ENCODE measurements around the gene SPAG17. TPM values are rescaled to one million over a fixed set of nuclear protein-coding genes. Genes with fewer than 3 reads are reported as not detected.

The SPAG17 gene
- total and polyA plus RNA-seq, 2 of the 4 experiments (the other 2 are of a cell fraction) = 0.10 TPM; not detected in 1

- Histone ChIP-seq H4K91ac (ENCODE audit: insufficient read depth, low read depth, low read length) (no peak overlapping the region), H3K18ac (ENCODE audit: low read depth, low read length) (no peak overlapping the region), H4K20me1 (ENCODE audit: insufficient read depth, low read length) (no peaks in the 10 kb centered on the region), H3K27me3 (ENCODE audit: control insufficient read depth, insufficient read depth, low read length) (no peaks in the 10 kb centered on the region), H3K4me3 (ENCODE audit: insufficient read depth, low read depth, low read length) (no peak overlapping the region), H2AK5ac (ENCODE audit: low read depth, low read length) (no peak overlapping the region), H3K14ac (replicated peaks; ENCODE audit: low read depth, low read length) (no peak overlapping the region), H3K4me2 (ENCODE audit: low read depth, low read length) (no peak overlapping the region), H3K79me1 (ENCODE audit: low read depth in 1 of 2, low read length in 2 of 2) (no peaks in the 10 kb centered on the region), H3K9me1 (ENCODE audit: insufficient read depth, low read length) (no peaks in the 10 kb centered on the region), H2AK9ac (replicated peaks; ENCODE audit: low read depth, low read length, poor library complexity) (no peak overlapping the region), H2AFZ (replicated peaks; ENCODE audit: low read length, poor library complexity) (no peak overlapping the region), H3K23ac (ENCODE audit: low read depth, low read length) (no peak overlapping the region), H2BK15ac (ENCODE audit: low read depth, low read length) (no peak overlapping the region), H3K4me1 (ENCODE audit: control insufficient read depth, insufficient read depth, low read length) (no peaks in the 10 kb centered on the region), H2BK120ac (ENCODE audit: low read depth, low read length) (no peak overlapping the region), H3K36me3 (ENCODE audit: control insufficient read depth, insufficient read depth, low read length) (no peaks in the 10 kb centered on the region), H3K27ac (ENCODE audit: insufficient read depth, low read length) (no peak overlapping the region), H4K5ac (ENCODE audit: low read depth, low read length) (no peak overlapping the region), H4K8ac (ENCODE audit: low read depth in 2 of 2, low read length in 2 of 2) (no peak overlapping the region), H3K9ac (ENCODE audit: low read depth, low read length) (no peak overlapping the region), H3K9me3 (ENCODE audit: control insufficient read depth, insufficient read depth, low read length) (no peaks in the 10 kb centered on the region), H3K4ac (ENCODE audit: low read depth, low read length) (no peak overlapping the region), H2BK20ac (ENCODE audit: low read depth, low read length) (no peak overlapping the region), H3K56ac (ENCODE audit: extremely low read depth, insufficient read depth, low read length) (no peak overlapping the region), H2BK5ac (ENCODE audit: low read depth, low read length, poor library complexity, severe bottlenecking) (no peak overlapping the region)
- no peak for TF ChIP-seq USF2 (IDR thresholded peaks at IDR 0.05; ENCODE audit: low read depth, low read length)
- ChIA-PET CTCF (no interaction called here), POLR2A (ENCODE audit: unreplicated experiment) (no interaction called here)
- no TSS peak for BruUV-seq (replicated peaks)
- DNase-seq (no peak), ATAC-seq (ENCODE audit: low read depth) (no peak)
- intact Hi-C loops (cut with micrococcal nuclease) (no loop called here), in situ Hi-C loops (cut with MboI; ENCODE audit: low sequenced_read_pairs) (no loop called here), dilution Hi-C loops (cut with HindIII; ENCODE audit: low sequenced_read_pairs, unreplicated experiment) (no loop called here)
- WGBS, 2 experiments (ENCODE audit: extremely low coverage in 2 of 2, insufficient read length in 1 of 2) = no CpG with 5 or more reads among the region's 4 CpGs
Measured at GRCh38 chr1:118116909-118117308, 68.1 kb downstream of the SPAG17 start.

Data from IMR-90 (cell line).